Measurements from ENCODE around the gene RXRA. TPM values are rescaled to one million over a fixed set of nuclear protein-coding genes. Genes with fewer than 3 reads are reported as not detected.

The RXRA gene
- total and polyA plus RNA-seq, 2 donors (not counting 3 experiments of a cell fraction or from before 2014, with no cell fraction given), result 15.4 to 37.4 TPM

- TF ChIP-seq MYC (IDR thresholded peaks at IDR 0.05; ENCODE audit: low read depth, low read length) (no peak), CTCF (IDR thresholded peaks at IDR 0.05; ENCODE audit: extremely low read depth in 1 of 2, insufficient read depth in 1 of 2, low read depth in 1 of 2, low read length in 2 of 2) (no peak), MAX (IDR thresholded peaks at IDR 0.05; ENCODE audit: insufficient read depth, insufficient read length) (no peak), POLR2A (IDR thresholded peaks at IDR 0.05; ENCODE audit: low read depth, low read length) (no peak), GATA2 (IDR thresholded peaks at IDR 0.05; ENCODE audit: insufficient read depth, insufficient read length, low read depth, low read length) (no peak), FOS (IDR thresholded peaks at IDR 0.05; ENCODE audit: borderline replicate concordance, insufficient read depth, low read length) (no peak), JUN (IDR thresholded peaks at IDR 0.05; ENCODE audit: borderline replicate concordance, insufficient read depth, insufficient read length, low read depth) (no peak), POLR2AphosphoS5 (IDR thresholded peaks at IDR 0.05; ENCODE audit: insufficient read depth, low read depth, low read length) (no peak)
- no peak overlapping the region for H3K4me3 ChIP-seq (replicated peaks in 1 of 3; ENCODE audit: insufficient read depth in 1 of 3, low read depth in 1 of 3, low read length in 3 of 3)
- no peaks in the 10 kb centered on the region for H4K20me1 ChIP-seq (replicated peaks; ENCODE audit: control insufficient read depth, extremely low read depth, insufficient read depth, low read length)
- DNase-seq (ENCODE audit: low read depth, low spot score) (no peak), FAIRE-seq (no peak)
- H3K4me2 ChIP-seq (ENCODE audit: insufficient read depth, low read length), result no peak overlapping the region
- H3K9ac ChIP-seq (replicated peaks; ENCODE audit: extremely low read depth, insufficient read depth, low read length), result no peak overlapping the region
- no peak overlapping the region for H2AFZ ChIP-seq (ENCODE audit: low read depth, low read length)
- H3K4me1 ChIP-seq (ENCODE audit: control insufficient read depth, extremely low read depth, insufficient read depth, low read length), result peaks cover 10% of the 10 kb centered on the region
- CTCF ChIA-PET, result interaction anchor here (1.0 kb wide), 1 partner anchor 85 kb away, joined by 3 read pairs; no protein-coding TSS in a partner anchor
- no peaks in the 10 kb centered on the region for H3K9me3 ChIP-seq (replicated peaks; ENCODE audit: control insufficient read depth, insufficient read depth, low read length)
- no peaks in the 10 kb centered on the region for H3K27me3 ChIP-seq (ENCODE audit: control insufficient read depth in 2 of 2, insufficient read depth in 2 of 2, low read length in 2 of 2)
- dilution Hi-C loops (cut with MboI; ENCODE audit: extremely low pct_ligation_motif_present, low sequenced_read_pairs) (no loop called here), intact Hi-C loops (cut with micrococcal nuclease) (no loop called here)
- no TSS peak for BruUV-seq (replicated peaks)
- H3K36me3 ChIP-seq (ENCODE audit: control insufficient read depth in 2 of 2, extremely low read depth in 1 of 2, insufficient read depth in 2 of 2, low read length in 2 of 2), result no peaks in the 10 kb centered on the region
- no peaks in the 10 kb centered on the region for H3K9me1 ChIP-seq (replicated peaks; ENCODE audit: control insufficient read depth, extremely low read depth, insufficient read depth, low read length)
- POLR2A ChIA-PET, result no interaction called here
- H3K79me2 ChIP-seq (ENCODE audit: control insufficient read depth, insufficient read depth, low read length), result peaks cover 2% of the 10 kb centered on the region
- no peak overlapping the region for H3K27ac ChIP-seq (ENCODE audit: insufficient read depth, low read depth, low read length)
Measured at GRCh38 chr9:134358026-134358661, 31.9 kb downstream of the RXRA start.

Measured in endothelial cell of umbilical vein (primary cell).